Activated gamma-delta T cell treated with Interleukin-2 at 50 U/mL for 16 hours (primary cell): ENCODE measurements around the gene MTNR1A.

Source experiments
- DNase-seq: peaks from one replicate; pipeline ENCODE4 v3.0.0-alpha.2; 2020

MTNR1A gene

GRCh38 chr4:186485150-186485549, 70.2 kb downstream of the MTNR1A start:
- no peak for DNase-seq

- DNase-seq: no peak
Observed at GRCh38 chr4:186483656-186484055, 71.7 kb downstream of the MTNR1A start.
